H1 (cell line): Measurements from ENCODE around the gene TXNDC15. TPM values are rescaled to one million over a fixed set of nuclear protein-coding genes. Genes with fewer than 3 reads are reported as not detected.

Experiments
- CHD1 ChIP-seq: IDR thresholded peaks from 2 replicates; pipeline ENCODE4 v1.6.1; 2012; ENCODE audit warnings: low read depth, low read length, improper control_type of control experiment
- EZH2 ChIP-seq: fragments of 200-600 bp; sonication (generic); IDR thresholded peaks from 2 replicates; pipeline ENCODE4 v1.7.1; 2012; ENCODE audit warnings: low read depth, mild to moderate bottlenecking, moderate library complexity, low read length, inconsistent platforms; ENCODE audit not compliant: severe bottlenecking
- KDM5A ChIP-seq: fragments of 200-600 bp; IDR thresholded peaks from 2 replicates; pipeline ENCODE4 v1.7.1; 2012; ENCODE audit warnings: mild to moderate bottlenecking, low read length, inconsistent platforms, mixed read lengths
- NANOG ChIP-seq: IDR thresholded peaks from 2 replicates; pipeline ENCODE4 v1.6.1; 2011; ENCODE audit warnings: low read length, low read depth, mild to moderate bottlenecking, inconsistent platforms; ENCODE audit not compliant: insufficient read depth, poor library complexity, severe bottlenecking
- polyA plus RNA-seq, 7 experiments: library from polyadenylated mRNA; depleted of rRNA in 3 of 7; stranded (reverse) in 5 of 7; unstranded in 2 of 7; fragments of >200 nt in 5 of 7; fragments of 200-250 nt in 2 of 7; gene quantifications; 1 replicate in 5 of 7; 2 replicates in 1 of 7; 4 replicates in 1 of 7; pipeline versions ENCODE4 v1.2.1 to v1.2.3, GENCODE V29; 2011 to 2013; ENCODE audit warnings: missing spikeins in 2 of 7, mixed read lengths in 2 of 7
- total RNA-seq: library from RNA; stranded (reverse); fragmentation: NEBNext Ultra II Directional; extraction: Animal tissue kit (Norgen Biotek cat#: 25700); gene quantifications from 2 replicates; pipeline ENCODE4 v1.2.1, GENCODE V29; 2021
- TF ChIP-seq, protein P1 (sequence below): IDR thresholded peaks from 2 replicates; pipeline ENCODE4 v1.6.1; 2012; ENCODE audit warnings: low read length, inconsistent platforms
- TF ChIP-seq, protein P2 (sequence below): IDR thresholded peaks from 2 replicates; pipeline ENCODE4 v1.6.1; 2011; ENCODE audit warnings: low read depth, mild to moderate bottlenecking, low read length; ENCODE audit not compliant: insufficient read depth

Gene TXNDC15
- total and polyA plus RNA-seq, 2 of the 8 experiments (the other 6 are each of a cell fraction or from before 2014, with no cell fraction given), result 20.1 to 30.8 TPM

DNA sequence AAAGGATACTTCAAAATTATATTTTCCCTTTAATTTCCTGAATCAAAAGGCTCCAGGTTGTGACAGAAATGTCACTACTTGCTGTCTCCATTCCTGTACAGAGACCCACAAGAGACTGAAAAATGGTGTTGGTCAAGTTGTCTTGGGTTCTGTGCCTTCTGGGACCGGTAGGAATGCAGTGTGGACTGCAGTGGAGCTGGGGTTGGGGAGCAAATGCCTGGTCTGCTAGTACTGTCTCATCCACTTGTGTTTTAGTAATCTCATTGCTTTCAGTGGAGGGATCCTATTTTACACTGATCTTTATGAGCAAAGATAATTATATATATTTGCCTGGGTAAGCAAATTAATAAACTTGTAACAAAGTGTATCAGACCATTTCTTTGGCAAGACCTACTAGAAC, 69.4 kb downstream of the TXNDC15 start (continued):
- TF ChIP-seq, protein P1, sequence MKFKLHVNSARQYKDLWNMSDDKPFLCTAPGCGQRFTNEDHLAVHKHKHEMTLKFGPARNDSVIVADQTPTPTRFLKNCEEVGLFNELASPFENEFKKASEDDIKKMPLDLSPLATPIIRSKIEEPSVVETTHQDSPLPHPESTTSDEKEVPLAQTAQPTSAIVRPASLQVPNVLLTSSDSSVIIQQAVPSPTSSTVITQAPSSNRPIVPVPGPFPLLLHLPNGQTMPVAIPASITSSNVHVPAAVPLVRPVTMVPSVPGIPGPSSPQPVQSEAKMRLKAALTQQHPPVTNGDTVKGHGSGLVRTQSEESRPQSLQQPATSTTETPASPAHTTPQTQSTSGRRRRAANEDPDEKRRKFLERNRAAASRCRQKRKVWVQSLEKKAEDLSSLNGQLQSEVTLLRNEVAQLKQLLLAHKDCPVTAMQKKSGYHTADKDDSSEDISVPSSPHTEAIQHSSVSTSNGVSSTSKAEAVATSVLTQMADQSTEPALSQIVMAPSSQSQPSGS, result no peak
- TF ChIP-seq CHD1 (no peak), KDM5A (no peak), EZH2 (no peak), NANOG (no peak)
- TF ChIP-seq, protein P2, sequence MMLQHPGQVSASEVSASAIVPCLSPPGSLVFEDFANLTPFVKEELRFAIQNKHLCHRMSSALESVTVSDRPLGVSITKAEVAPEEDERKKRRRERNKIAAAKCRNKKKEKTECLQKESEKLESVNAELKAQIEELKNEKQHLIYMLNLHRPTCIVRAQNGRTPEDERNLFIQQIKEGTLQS, result no peak
- TF ChIP-seq, all 59 proteins: peak for 0
